ENCODE results near the gene HAVCR2. TPM values are rescaled to one million over a fixed set of nuclear protein-coding genes. Genes with fewer than 3 reads are reported as not detected.
A peak's percentile ranks its signal among the peaks of the same experiment; 100 is the strongest.

Gene HAVCR2
- total RNA-seq (10 to 100 TPM; 10.3 to 21.6 TPM), polyA plus RNA-seq (1 to 10 TPM; 2.3 to 9.6 TPM)
- long read RNA-seq, donor 1, transcript HAVCR2-201 (7 exons, 2,907 nt) = major isoform, 20 of 26 reads
- long read RNA-seq, donor 1, partial matches to known transcripts = 3 of 26 reads
- long read RNA-seq, donor 1, other reads (novel, unspliced or antisense) = 3 of 26 reads
- long read RNA-seq, donor 2, transcript HAVCR2-201 (7 exons, 2,907 nt) = major isoform, 5 of 10 reads
- long read RNA-seq, donor 2, partial matches to known transcripts = 1 of 10 reads
- long read RNA-seq, donor 2, other reads (novel, unspliced or antisense) = 4 of 10 reads

DNA sequence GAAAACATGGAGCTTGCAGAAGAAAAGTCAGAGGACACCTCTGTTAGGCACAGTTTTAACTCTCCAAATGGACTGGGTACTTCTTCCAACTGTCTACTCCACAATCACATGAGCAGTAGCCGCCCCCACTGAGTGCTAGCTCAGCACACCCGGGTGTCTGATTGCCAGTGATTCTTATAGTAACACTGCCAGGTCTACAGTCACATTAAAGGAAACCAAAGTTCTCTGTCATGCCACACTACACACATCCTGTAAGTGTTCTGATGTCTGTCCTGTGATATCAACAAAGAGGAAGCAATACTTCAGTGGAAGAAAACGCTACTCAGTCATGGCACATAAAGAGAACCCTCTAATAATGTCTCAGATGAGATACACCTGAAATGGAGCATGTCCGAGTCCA lies at the start of gene HAVCR2:
HAVCR2 (minus strand) TSS at position 69 of the 400 bp plus-strand sequence; CDS start at position 8, 61 bp downstream.
- intact Hi-C loops (cut with DNase I) = no loop called here

DNA sequence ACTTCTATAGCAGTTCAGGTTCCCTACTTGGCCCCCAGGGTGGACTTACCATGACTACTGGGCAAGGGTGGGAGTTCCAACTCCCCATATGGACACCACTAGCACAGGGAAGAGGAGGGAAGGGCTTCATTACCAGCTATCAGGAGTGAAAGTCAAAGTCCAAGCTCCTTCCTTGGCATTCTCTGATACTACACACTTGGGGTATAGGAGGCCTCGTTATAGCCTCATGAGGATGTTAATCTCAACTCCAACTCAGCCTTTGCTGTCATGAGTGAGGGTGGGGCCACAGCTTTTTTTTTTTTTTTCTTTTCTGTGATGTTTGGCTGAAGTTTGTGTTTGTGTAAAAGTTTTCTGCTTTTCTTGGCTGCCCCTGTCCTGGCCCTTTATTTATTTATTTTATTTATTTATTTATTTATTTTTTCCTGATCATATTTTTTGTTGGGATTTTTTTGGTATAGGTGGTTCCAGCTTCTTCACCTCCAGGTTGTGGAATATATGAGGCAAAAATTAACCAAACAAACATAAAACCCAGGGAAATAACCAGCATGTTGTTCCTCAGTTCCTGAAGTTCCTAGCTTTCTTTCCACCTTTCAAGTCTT lies 48.5 kb upstream of the HAVCR2 start:
- Histone ChIP-seq H3K36me3 (ENCODE audit: control insufficient read depth in 1 of 2, insufficient read depth in 2 of 2, low read length in 1 of 2) (no peaks in the 10 kb centered on the region), H3K4me3 (ENCODE audit: low read length in 2 of 2) (no peak overlapping the region), H3K27me3 (ENCODE audit: control insufficient read depth in 1 of 2, insufficient read depth in 2 of 2, low read length in 1 of 2) (no peaks in the 10 kb centered on the region), H3K27ac (ENCODE audit: low read depth in 1 of 2, low read length in 2 of 2) (no peak overlapping the region), H3K9me3 (ENCODE audit: control insufficient read depth, low read length) (no peaks in the 10 kb centered on the region), H3K4me1 (ENCODE audit: control insufficient read depth in 1 of 2, insufficient read depth in 2 of 2, low read length in 2 of 2) (no peaks in the 10 kb centered on the region)
- 22 to 31% methylated on average over 1 of the region's 1 CpG for WGBS, 2 donors
- ATAC-seq (ENCODE audit: low FRiP score) (no peak), DNase-seq (no peak)
- intact Hi-C loops (cut with DNase I) = no loop called here

More for the DNA sequence above, at the start of gene HAVCR2:
- no peak within 1 kb of the TSS for H3K27ac ChIP-seq (ENCODE audit: low read depth in 1 of 2, low read length in 2 of 2)
- DNase-seq (peak in 1 of 2 donors; percentile 80), ATAC-seq (ENCODE audit: low FRiP score) (no peak)
- H3K27me3 ChIP-seq (ENCODE audit: control insufficient read depth in 1 of 2, insufficient read depth in 2 of 2, low read length in 1 of 2) = no peaks in the 10 kb centered on the region
- H3K36me3 ChIP-seq (ENCODE audit: control insufficient read depth in 1 of 2, insufficient read depth in 2 of 2, low read length in 1 of 2) = no peaks in the 10 kb centered on the region
- H3K4me1 ChIP-seq (ENCODE audit: control insufficient read depth in 1 of 2, insufficient read depth in 2 of 2, low read length in 2 of 2) = no peaks in the 10 kb centered on the region
- no peak within 1 kb of the TSS for H3K4me3 ChIP-seq (ENCODE audit: low read length in 2 of 2)
- no peaks in the 10 kb centered on the region for H3K9me3 ChIP-seq (ENCODE audit: control insufficient read depth, low read length)
- 60 to 68% methylated on average over 4 of the region's 4 CpGs for WGBS, 2 donors

DNA sequence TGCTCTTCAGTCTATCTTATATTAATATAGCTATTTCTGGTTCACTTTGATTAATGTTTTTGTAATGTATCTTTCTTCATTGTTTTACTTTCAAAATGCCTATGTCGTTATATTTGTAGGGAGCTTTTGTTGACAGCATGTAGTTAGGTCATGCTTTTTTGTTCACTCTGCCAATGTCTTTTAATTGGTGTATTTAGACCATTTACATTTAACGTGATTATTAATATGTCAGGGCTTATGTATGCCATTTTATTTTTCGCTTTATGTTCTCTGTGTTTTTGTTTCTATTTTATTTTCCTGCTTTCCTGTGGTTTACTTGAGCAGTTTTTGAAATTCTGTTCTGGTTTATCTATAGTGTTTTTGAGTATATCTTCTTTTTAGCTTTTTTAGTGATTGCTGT lies 46.5 kb upstream of the HAVCR2 start:
- Histone ChIP-seq H3K27me3 (ENCODE audit: control insufficient read depth in 1 of 2, insufficient read depth in 2 of 2, low read length in 1 of 2) (no peaks in the 10 kb centered on the region), H3K4me3 (ENCODE audit: low read length in 2 of 2) (no peak overlapping the region), H3K27ac (ENCODE audit: low read depth in 1 of 2, low read length in 2 of 2) (no peak overlapping the region), H3K9me3 (ENCODE audit: control insufficient read depth, low read length) (no peaks in the 10 kb centered on the region), H3K36me3 (ENCODE audit: control insufficient read depth in 1 of 2, insufficient read depth in 2 of 2, low read length in 1 of 2) (no peaks in the 10 kb centered on the region), H3K4me1 (ENCODE audit: control insufficient read depth in 1 of 2, insufficient read depth in 2 of 2, low read length in 2 of 2) (no peaks in the 10 kb centered on the region)
- 66 to 83% methylated on average over 3 of the region's 3 CpGs for WGBS, 2 donors
- intact Hi-C loops (cut with DNase I) = no loop called here
- no peak for ATAC-seq (ENCODE audit: low FRiP score)
- no peak for DNase-seq

DNA sequence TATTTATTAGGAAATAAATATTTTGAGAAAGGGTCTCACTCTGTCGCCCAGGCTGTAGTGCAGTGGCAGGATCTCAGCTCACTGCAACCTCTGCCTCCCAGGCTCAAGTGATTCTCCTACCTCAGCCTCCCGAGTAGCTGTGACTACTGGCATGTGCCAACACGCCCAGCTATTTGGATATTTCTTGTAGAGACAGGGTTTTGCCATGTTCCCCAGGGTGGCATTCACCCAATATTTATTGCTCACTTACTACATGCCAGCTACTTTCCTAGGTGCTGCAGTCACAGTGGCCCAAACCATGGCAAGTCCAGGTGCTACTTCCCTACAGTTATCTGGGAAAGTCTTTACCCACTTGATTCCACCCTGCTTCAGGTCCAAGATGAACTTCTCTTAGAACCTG lies 42.2 kb upstream of the HAVCR2 start:
- 89 to 98% methylated on average over 3 of the region's 3 CpGs for WGBS, 2 donors
- no peak for DNase-seq

DNA sequence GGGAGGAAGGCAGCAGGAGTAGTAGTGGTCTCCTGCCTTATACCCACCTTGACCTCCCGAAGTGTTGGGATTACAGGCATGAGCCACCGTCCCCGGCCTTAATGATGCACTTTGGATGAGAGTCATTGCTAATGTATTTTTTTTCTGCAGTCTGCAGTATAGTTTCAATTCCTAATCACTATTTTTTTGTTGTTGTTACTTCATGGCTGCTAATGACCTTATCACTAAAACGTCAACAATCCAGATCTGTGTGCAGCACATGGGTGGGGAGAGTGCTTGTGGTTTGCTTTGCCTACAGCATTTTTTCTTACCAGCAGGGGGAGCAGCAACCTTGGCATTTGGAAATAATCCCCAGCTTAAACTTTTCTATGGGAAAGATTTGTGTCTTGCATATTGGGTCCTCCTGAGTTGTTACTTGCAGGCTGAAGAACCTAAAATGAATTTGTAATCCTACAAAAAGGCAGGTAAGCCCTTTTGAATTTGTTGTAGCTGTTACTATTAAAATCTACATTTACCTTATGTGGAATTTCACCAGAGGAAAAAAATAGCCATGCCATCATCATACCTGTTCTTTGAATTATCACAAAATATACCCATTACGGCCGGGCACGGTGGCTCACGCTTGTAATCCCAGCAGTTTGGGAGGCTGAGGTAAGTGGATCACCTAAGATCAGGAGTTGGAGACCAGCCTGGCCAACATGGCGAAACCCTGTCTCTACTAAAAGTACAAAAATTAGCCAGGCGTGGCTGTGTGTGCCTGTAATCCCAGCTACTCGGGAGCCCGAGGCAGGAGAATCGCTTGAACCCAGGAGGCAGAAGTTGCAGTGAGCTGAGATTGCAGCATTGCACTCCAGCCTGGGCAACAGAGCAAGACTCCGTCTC lies 40.1 kb upstream of the HAVCR2 start:
- no peaks in the 10 kb centered on the region for H3K27me3 ChIP-seq (ENCODE audit: control insufficient read depth in 1 of 2, insufficient read depth in 2 of 2, low read length in 1 of 2)
- intact Hi-C loops (cut with DNase I) = loop anchor here (5.0 to 10.0 kb wide), 3 partner anchors 103 to 824 kb away; partner anchors contain the start of gene SGCD (in 1 of the 2)
- H3K36me3 ChIP-seq (ENCODE audit: control insufficient read depth in 1 of 2, insufficient read depth in 2 of 2, low read length in 1 of 2) = no peaks in the 10 kb centered on the region
- peak; percentile 81 for ATAC-seq (ENCODE audit: low FRiP score)
- DNase-seq = peak in 1 of 2 donors; percentile 68
- H3K9me3 ChIP-seq (ENCODE audit: control insufficient read depth, low read length) = no peaks in the 10 kb centered on the region
- no peaks in the 10 kb centered on the region for H3K4me1 ChIP-seq (ENCODE audit: control insufficient read depth in 1 of 2, insufficient read depth in 2 of 2, low read length in 2 of 2)
- no peak overlapping the region for H3K27ac ChIP-seq (ENCODE audit: low read depth in 1 of 2, low read length in 2 of 2)
- WGBS, 2 donors = 42 to 44% methylated on average over 14 of the region's 14 CpGs
- peak overlapping the region in 1 of 2 donors; percentile 26 for H3K4me3 ChIP-seq (ENCODE audit: low read length in 2 of 2)

More for the DNA sequence above, 42.2 kb upstream of the HAVCR2 start:
- H3K27me3 ChIP-seq (ENCODE audit: control insufficient read depth in 1 of 2, insufficient read depth in 2 of 2, low read length in 1 of 2) = no peaks in the 10 kb centered on the region
- H3K4me1 ChIP-seq (ENCODE audit: control insufficient read depth in 1 of 2, insufficient read depth in 2 of 2, low read length in 2 of 2) = no peaks in the 10 kb centered on the region
- ATAC-seq (ENCODE audit: low FRiP score) = no peak
- no peaks in the 10 kb centered on the region for H3K9me3 ChIP-seq (ENCODE audit: control insufficient read depth, low read length)
- no peak overlapping the region for H3K4me3 ChIP-seq (ENCODE audit: low read length in 2 of 2)
- intact Hi-C loops (cut with DNase I) = no loop called here
- H3K27ac ChIP-seq (ENCODE audit: low read depth in 1 of 2, low read length in 2 of 2) = no peak overlapping the region
- H3K36me3 ChIP-seq (ENCODE audit: control insufficient read depth in 1 of 2, insufficient read depth in 2 of 2, low read length in 1 of 2) = no peaks in the 10 kb centered on the region

GRCh38 chr5:157143127-157143971 lies 34.5 kb upstream of the HAVCR2 start:
- intact Hi-C loops (cut with DNase I) = loop anchor here in 1 of 2 donors (10.0 kb wide), 1 partner anchor 819 kb away; the partner anchor contains the start of gene SGCD
- Histone ChIP-seq H3K4me3 (ENCODE audit: low read length in 2 of 2) (peak overlapping the region; percentile 36 to 95), H3K9me3 (ENCODE audit: control insufficient read depth, low read length) (no peaks in the 10 kb centered on the region), H3K4me1 (ENCODE audit: control insufficient read depth in 1 of 2, insufficient read depth in 2 of 2, low read length in 2 of 2) (no peaks in the 10 kb centered on the region), H3K27me3 (ENCODE audit: control insufficient read depth in 1 of 2, insufficient read depth in 2 of 2, low read length in 1 of 2) (no peaks in the 10 kb centered on the region), H3K36me3 (ENCODE audit: control insufficient read depth in 1 of 2, insufficient read depth in 2 of 2, low read length in 1 of 2) (no peaks in the 10 kb centered on the region), H3K27ac (ENCODE audit: low read depth in 1 of 2, low read length in 2 of 2) (peak overlapping the region; percentile 78 to 98)
- peak; percentile 85 for ATAC-seq (ENCODE audit: low FRiP score)
- WGBS, 2 donors = 6 to 9% methylated on average over 33 of the region's 33 CpGs
- DNase-seq = peak; percentile 71 to 80

DNA sequence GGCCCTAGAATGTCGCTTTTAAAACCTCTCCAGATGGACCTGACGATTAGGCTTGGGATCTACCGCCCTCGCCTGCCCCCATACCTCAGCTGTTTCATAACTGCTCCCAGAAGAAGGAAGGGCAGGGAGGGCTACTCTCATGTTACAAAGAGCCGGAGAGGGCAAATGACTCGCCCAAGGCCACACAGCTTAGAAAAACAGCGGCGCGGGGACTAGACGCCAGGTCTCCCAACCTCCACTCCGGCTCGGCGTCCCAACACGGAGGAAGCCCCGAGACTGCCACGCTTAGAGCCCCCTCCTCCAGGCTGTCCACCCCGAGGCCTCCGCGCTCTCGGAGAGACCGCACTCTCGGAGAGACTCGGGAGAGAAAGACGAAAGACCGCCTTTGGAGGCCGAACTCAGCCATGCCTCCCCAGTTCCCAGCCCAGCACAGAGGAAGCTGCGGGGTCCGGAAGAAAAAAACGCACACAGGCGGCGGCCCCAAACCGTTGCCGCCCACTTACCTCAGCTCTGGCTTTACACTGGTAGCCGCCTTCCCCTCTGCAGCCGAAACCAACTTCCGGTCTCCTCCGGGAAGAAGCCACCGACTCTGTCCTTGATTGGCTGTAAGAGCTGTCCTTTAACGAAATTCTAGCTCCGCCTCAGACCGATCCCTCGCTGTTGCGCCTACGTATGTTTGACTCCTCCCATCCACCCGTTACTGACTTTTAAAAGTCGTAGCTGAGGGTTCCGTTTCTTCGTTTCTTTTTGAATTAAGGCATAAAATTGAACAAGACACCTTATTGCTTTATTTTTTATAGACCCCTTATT lies 33.7 kb upstream of the HAVCR2 start, which contains the start of gene MED7:
MED7 (minus strand) TSS at position 549 of the 810 bp plus-strand sequence. CDS start 3,434 bp downstream, outside the sequence.
- Histone ChIP-seq H3K36me3 (ENCODE audit: control insufficient read depth in 1 of 2, insufficient read depth in 2 of 2, low read length in 1 of 2) (no peaks in the 10 kb centered on the region), H3K9me3 (ENCODE audit: control insufficient read depth, low read length) (no peaks in the 10 kb centered on the region), H3K27me3 (ENCODE audit: control insufficient read depth in 1 of 2, insufficient read depth in 2 of 2, low read length in 1 of 2) (no peaks in the 10 kb centered on the region), H3K4me1 (ENCODE audit: control insufficient read depth in 1 of 2, insufficient read depth in 2 of 2, low read length in 2 of 2) (no peaks in the 10 kb centered on the region), H3K27ac (ENCODE audit: low read depth in 1 of 2, low read length in 2 of 2) (peak within 1 kb of the TSS; percentile 78 to 98), H3K4me3 (ENCODE audit: low read length in 2 of 2) (peak within 1 kb of the TSS; percentile 82 to 95)
- DNase-seq (peak; percentile 91 to 96), ATAC-seq (ENCODE audit: low FRiP score) (peak; percentile 98)
- intact Hi-C loops (cut with DNase I) = loop anchor here in 1 of 2 donors (10.0 kb wide), 1 partner anchor 818 kb away; the partner anchor contains the start of gene SGCD
- 1% methylated on average over 42 to 48 of the region's 48 CpGs for WGBS, 2 donors

Measured in aorta (tissue), 5 donors.